Activated naive CD8-positive, alpha-beta T cell treated with anti-CD3 and anti-CD28 coated beads, Interleukin-2, amount 10 ng/mL, durations not matched to agents 7 days and 5 days (primary cell): ENCODE measurements around the gene MED26. TPM values are rescaled to one million over a fixed set of nuclear protein-coding genes. Genes with fewer than 3 reads are reported as not detected.
A peak's percentile ranks its signal among the peaks of the same experiment; 100 is the strongest.

Experiments
- ATAC-seq: fragments of 150-1000 bp; cut with Tn5 transposase; one replicate; pipeline ENCODE4 v1.10.0; 2021; ENCODE audit warnings: low read depth, moderate library complexity
- POLR2A ChIA-PET: fragments of 350-600 bp; sonication (Branson Sonifier 250); formaldehyde crosslinking; loops from one replicate; lab custom pipeline; 2021; ENCODE audit warnings: antibody characterized with exemption; lab: Charles Lee
- DNase-seq: peaks from one replicate; pipeline ENCODE4 v3.0.0; 2021
- H3K27ac Mint-ChIP-seq: one replicate; pipeline ENCODE4 v1.8.0; 2022; ENCODE audit warnings: mild to moderate bottlenecking, mixed read lengths
- H3K27me3 Mint-ChIP-seq: one replicate; pipeline ENCODE4 v1.8.0; 2022; ENCODE audit warnings: mild to moderate bottlenecking, moderate library complexity, mixed read lengths
- H3K36me3 Mint-ChIP-seq: one replicate; pipeline ENCODE4 v1.8.0; 2021; ENCODE audit warnings: mild to moderate bottlenecking, mixed read lengths
- H3K4me1 Mint-ChIP-seq: one replicate; pipeline ENCODE4 v1.8.0; 2021; ENCODE audit warnings: mixed read lengths
- H3K4me3 Mint-ChIP-seq: one replicate; pipeline ENCODE4 v1.8.0; 2022; ENCODE audit warnings: mild to moderate bottlenecking, moderate library complexity, mixed read lengths
- H3K9me3 Mint-ChIP-seq: one replicate; pipeline ENCODE4 v1.8.0; 2021; ENCODE audit warnings: mixed read lengths
- total RNA-seq, 2 experiments: library from RNA; stranded (reverse); gene quantifications; one replicate each; pipeline ENCODE4 v1.2.3, GENCODE V29; 2021

Gene MED26
- total RNA-seq, 2 experiments from 2014 or later: 16.4 to 21.2 TPM

- Mint-ChIP-seq H3K4me1 (peaks cover 5% of the 10 kb centered on the region), H3K27me3 (no peaks in the 10 kb centered on the region), H3K36me3 (peaks cover 33% of the 10 kb centered on the region), H3K4me3 (no peak overlapping the region), H3K27ac (peak overlapping the region; percentile 36), H3K9me3 (no peaks in the 10 kb centered on the region)
- ATAC-seq: no peak
- POLR2A ChIA-PET: interaction anchor here (0.6 to 2.2 kb wide), 7 partner anchors 9 to 767 kb away, joined by 3 to 19 read pairs (median 3); partner anchors contain the start of gene BST2
- no peak for DNase-seq
Observed at GRCh38 chr19:16638666-16639065, 10.7 kb upstream of the MED26 start.

GRCh38 chr19:16637535-16637934, 9.5 kb upstream of the MED26 start:
- Mint-ChIP-seq H3K4me1 (peaks cover 5% of the 10 kb centered on the region), H3K27me3 (no peaks in the 10 kb centered on the region), H3K9me3 (no peaks in the 10 kb centered on the region), H3K27ac (no peak overlapping the region), H3K36me3 (peaks cover 34% of the 10 kb centered on the region), H3K4me3 (no peak overlapping the region)
- ATAC-seq: no peak
- DNase-seq: no peak
- POLR2A ChIA-PET: interaction anchor here (0.7 to 2.2 kb wide), 3 partner anchors 8 to 13 kb away, joined by 3 to 19 read pairs (median 3); partner anchors contain the start of gene MED26

GRCh38 chr19:16631465-16631864, 3.5 kb upstream of the MED26 start:
- Mint-ChIP-seq H3K36me3 (peaks cover 18% of the 10 kb centered on the region), H3K27me3 (no peaks in the 10 kb centered on the region), H3K9me3 (no peaks in the 10 kb centered on the region), H3K27ac (no peak overlapping the region), H3K4me3 (no peak overlapping the region), H3K4me1 (peaks cover 16% of the 10 kb centered on the region)
- DNase-seq (no peak), ATAC-seq (no peak)
- POLR2A ChIA-PET: no interaction called here

GRCh38 chr19:16628984-16629691, 1.1 kb upstream of the MED26 start:
- H3K36me3 Mint-ChIP-seq: peaks cover 15% of the 10 kb centered on the region
- peak overlapping the region; percentile 99 for H3K4me3 Mint-ChIP-seq
- peak; percentile 17 for ATAC-seq
- DNase-seq: no peak
- peaks cover 35% of the 10 kb centered on the region for H3K4me1 Mint-ChIP-seq
- peak overlapping the region; percentile 99 for H3K27ac Mint-ChIP-seq
- no peaks in the 10 kb centered on the region for H3K9me3 Mint-ChIP-seq
- no peaks in the 10 kb centered on the region for H3K27me3 Mint-ChIP-seq
- POLR2A ChIA-PET: interaction anchor here (1.5 to 4.0 kb wide), 12 partner anchors 9 to 158 kb away, joined by 4 to 66 read pairs (median 16); partner anchors contain the start of genes C19orf44, CALR3, CHERP and SLC35E1

GRCh38 chr19:16627928-16628182, 149 bp downstream of the MED26 start:
- H3K4me3 Mint-ChIP-seq: peak overlapping the region; percentile 95
- H3K36me3 Mint-ChIP-seq: peaks cover 16% of the 10 kb centered on the region
- no peaks in the 10 kb centered on the region for H3K27me3 Mint-ChIP-seq
- DNase-seq (no peak), ATAC-seq (no peak)
- peak overlapping the region; percentile 95 for H3K27ac Mint-ChIP-seq
- H3K4me1 Mint-ChIP-seq: peaks cover 38% of the 10 kb centered on the region
- no peaks in the 10 kb centered on the region for H3K9me3 Mint-ChIP-seq
- POLR2A ChIA-PET: interaction anchor here (0.6 to 4.0 kb wide), 19 partner anchors 10 to 463 kb away, joined by 3 to 66 read pairs (median 5); partner anchors contain the start of genes C19orf44, CALR3, CHERP and SLC35E1

- Mint-ChIP-seq H3K4me1 (peaks cover 38% of the 10 kb centered on the region), H3K27ac (peak overlapping the region; percentile 95), H3K4me3 (peak overlapping the region; percentile 95), H3K27me3 (no peaks in the 10 kb centered on the region), H3K36me3 (peaks cover 16% of the 10 kb centered on the region), H3K9me3 (no peaks in the 10 kb centered on the region)
- no peak for ATAC-seq
- DNase-seq: peak; percentile 58
- POLR2A ChIA-PET: interaction anchor here (0.5 to 4.0 kb wide), 18 partner anchors 10 to 131 kb away, joined by 3 to 66 read pairs (median 6); partner anchors contain the start of genes C19orf44, CALR3, CHERP and SLC35E1
Observed at GRCh38 chr19:16627193-16627927, 644 bp downstream of the MED26 start.

GRCh38 chr19:16626796-16627192, 1.2 kb downstream of the MED26 start:
- Mint-ChIP-seq H3K27ac (peak overlapping the region; percentile 95), H3K9me3 (no peaks in the 10 kb centered on the region), H3K27me3 (no peaks in the 10 kb centered on the region), H3K4me1 (peaks cover 38% of the 10 kb centered on the region), H3K36me3 (peaks cover 13% of the 10 kb centered on the region), H3K4me3 (peak overlapping the region; percentile 95)
- DNase-seq (no peak), ATAC-seq (no peak)
- POLR2A ChIA-PET: interaction anchor here (0.5 to 4.0 kb wide), 10 partner anchors 10 to 84 kb away, joined by 4 to 66 read pairs (median 18); partner anchors contain the start of genes CHERP, SLC35E1, SMIM7 and TMEM38A

- DNase-seq (no peak), ATAC-seq (no peak)
- no peak overlapping the region for H3K4me3 Mint-ChIP-seq
- no peaks in the 10 kb centered on the region for H3K27me3 Mint-ChIP-seq
- peaks cover 5% of the 10 kb centered on the region for H3K36me3 Mint-ChIP-seq
- POLR2A ChIA-PET: interaction anchor here (3.8 to 4.0 kb wide), 2 partner anchors 36 to 52 kb away, joined by 30 to 66 read pairs; partner anchors contain the start of gene SLC35E1
- no peaks in the 10 kb centered on the region for H3K9me3 Mint-ChIP-seq
- H3K27ac Mint-ChIP-seq: peak overlapping the region; percentile 2
- peaks cover 39% of the 10 kb centered on the region for H3K4me1 Mint-ChIP-seq
Observed at GRCh38 chr19:16625163-16625958, 2.6 kb downstream of the MED26 start.

GRCh38 chr19:16624236-16624635, 3.8 kb downstream of the MED26 start:
- H3K27me3 Mint-ChIP-seq: no peaks in the 10 kb centered on the region
- H3K9me3 Mint-ChIP-seq: no peaks in the 10 kb centered on the region
- H3K27ac Mint-ChIP-seq: no peak overlapping the region
- H3K36me3 Mint-ChIP-seq: peaks cover 5% of the 10 kb centered on the region
- no peak for DNase-seq
- ATAC-seq: no peak
- peaks cover 43% of the 10 kb centered on the region for H3K4me1 Mint-ChIP-seq
- no peak overlapping the region for H3K4me3 Mint-ChIP-seq
- POLR2A ChIA-PET: interaction anchor here (1.0 kb wide), 1 partner anchor 11 kb away, joined by 3 read pairs; no protein-coding TSS in a partner anchor

- Mint-ChIP-seq H3K36me3 (peaks cover 5% of the 10 kb centered on the region), H3K4me3 (no peak overlapping the region), H3K27me3 (no peaks in the 10 kb centered on the region), H3K27ac (no peak overlapping the region), H3K9me3 (no peaks in the 10 kb centered on the region), H3K4me1 (peaks cover 44% of the 10 kb centered on the region)
- ATAC-seq: no peak
- POLR2A ChIA-PET: interaction anchor here (1.0 kb wide), 1 partner anchor 10 kb away, joined by 3 read pairs; no protein-coding TSS in a partner anchor
- no peak for DNase-seq
Observed at GRCh38 chr19:16623576-16623975, 4.4 kb downstream of the MED26 start.

- no peak overlapping the region for H3K27ac Mint-ChIP-seq
- POLR2A ChIA-PET: no interaction called here
- DNase-seq (no peak), ATAC-seq (no peak)
- H3K36me3 Mint-ChIP-seq: peaks cover 5% of the 10 kb centered on the region
- H3K27me3 Mint-ChIP-seq: no peaks in the 10 kb centered on the region
- H3K4me3 Mint-ChIP-seq: no peak overlapping the region
- peaks cover 46% of the 10 kb centered on the region for H3K4me1 Mint-ChIP-seq
- no peaks in the 10 kb centered on the region for H3K9me3 Mint-ChIP-seq
Observed at GRCh38 chr19:16623066-16623465, 4.9 kb downstream of the MED26 start.

- peaks cover 5% of the 10 kb centered on the region for H3K36me3 Mint-ChIP-seq
- no peaks in the 10 kb centered on the region for H3K27me3 Mint-ChIP-seq
- POLR2A ChIA-PET: no interaction called here
- peaks cover 50% of the 10 kb centered on the region for H3K4me1 Mint-ChIP-seq
- H3K9me3 Mint-ChIP-seq: no peaks in the 10 kb centered on the region
- DNase-seq: no peak
- no peak overlapping the region for H3K27ac Mint-ChIP-seq
- ATAC-seq: no peak
- no peak overlapping the region for H3K4me3 Mint-ChIP-seq
Observed at GRCh38 chr19:16621165-16621800, 6.7 kb downstream of the MED26 start.
